HG03103 (cell line): Measurements from ENCODE around the gene GABRG3.

Experiments
- ATAC-seq: cut with Tn5 transposase; IDR thresholded peaks from one replicate; pipeline ENCODE4 v1.9.1; 2021; ENCODE audit warnings: low read depth; ENCODE audit not compliant: unreplicated experiment

The GABRG3 gene

DNA sequence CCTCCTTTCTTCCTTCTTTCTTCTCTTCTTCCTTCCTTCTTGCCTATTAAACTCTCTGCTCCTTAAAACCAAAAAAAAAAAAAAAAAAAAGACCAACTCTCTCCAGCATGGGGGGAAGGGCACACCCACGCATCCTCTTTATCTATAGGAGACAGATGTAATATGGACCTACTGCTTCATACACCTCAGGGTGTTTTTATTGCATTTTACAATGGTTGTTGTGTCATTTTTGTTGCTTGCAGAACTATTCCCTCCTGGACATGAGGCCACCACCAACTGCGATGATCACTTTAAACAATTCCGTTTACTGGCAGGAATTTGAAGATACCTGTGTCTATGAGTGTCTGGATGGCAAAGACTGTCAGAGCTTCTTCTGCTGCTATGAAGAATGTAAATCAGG is 561.4 kb downstream of the GABRG3 start:
- ATAC-seq = no peak

DNA sequence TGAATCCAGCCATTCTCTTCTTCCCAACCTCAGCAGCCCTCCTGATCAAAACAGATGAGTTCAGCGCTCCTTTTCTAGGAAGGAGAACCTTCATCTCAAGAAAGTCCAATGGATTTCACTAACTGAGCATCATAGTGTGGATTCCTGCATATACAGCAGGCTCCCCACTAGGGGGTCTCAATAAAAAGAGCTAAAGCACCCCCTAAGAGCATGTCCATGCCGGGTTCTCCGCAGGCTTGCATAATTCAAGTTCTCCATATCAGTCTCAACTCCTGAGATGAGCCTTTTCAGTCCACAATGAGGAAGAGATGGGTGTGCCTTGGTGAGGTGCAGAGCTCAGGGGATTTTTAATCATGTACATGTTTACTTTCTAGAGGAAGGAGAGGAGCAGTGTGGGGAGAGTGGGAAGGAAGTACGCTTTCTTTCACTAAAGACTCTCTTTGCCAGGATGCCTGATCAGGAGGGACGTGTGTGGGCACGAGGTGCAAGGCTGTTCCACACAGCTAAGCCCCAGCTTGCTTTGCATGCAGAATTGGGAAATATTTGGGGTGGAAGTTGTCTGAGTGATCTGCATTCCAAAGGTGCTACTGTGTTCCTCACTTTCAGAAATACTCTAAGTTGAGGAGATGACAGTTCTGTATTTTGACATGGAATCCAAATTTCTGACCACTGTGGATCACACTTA is 564.6 kb downstream of the GABRG3 start:
- no peak for ATAC-seq

DNA sequence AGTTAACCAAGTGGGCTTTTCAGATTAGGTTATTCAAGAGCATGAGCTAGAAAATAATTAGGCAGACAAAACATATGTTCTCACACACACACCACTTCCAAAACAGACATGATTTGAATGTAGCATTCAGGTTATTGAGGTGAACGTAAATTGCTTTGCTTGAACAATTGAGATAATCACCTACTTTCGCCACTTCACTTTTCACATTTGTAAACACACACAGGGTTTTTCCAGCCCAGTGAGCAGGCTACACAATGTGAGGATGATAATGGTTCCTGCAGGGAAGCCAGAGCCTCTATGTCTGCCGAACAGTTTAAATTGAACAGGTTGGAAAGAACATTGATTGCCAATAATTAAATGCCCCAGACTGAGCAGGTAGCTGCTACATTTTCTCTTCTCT is 567.3 kb downstream of the GABRG3 start:
- ATAC-seq = no peak

DNA sequence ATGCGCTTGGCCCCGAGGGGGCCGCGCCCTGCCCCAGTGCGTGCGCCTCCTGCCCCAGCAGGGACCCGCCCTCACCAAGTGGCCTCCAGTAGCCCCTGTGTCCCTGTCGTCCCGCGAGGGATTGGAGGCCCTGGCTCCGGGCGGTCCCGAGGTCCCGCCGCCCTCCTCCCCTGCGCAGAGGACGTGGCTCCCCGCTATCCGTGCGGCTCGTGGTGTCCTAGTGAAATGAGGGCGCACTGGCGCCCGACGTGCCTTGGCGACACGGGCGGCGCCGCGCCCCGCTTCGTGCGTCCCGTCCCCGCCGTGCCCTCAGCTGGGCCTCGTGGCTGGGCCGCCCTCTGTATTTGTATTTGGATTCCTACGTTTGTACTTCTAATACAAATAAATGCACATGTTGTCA is 570.6 kb downstream of the GABRG3 start:
- ATAC-seq = no peak

DNA sequence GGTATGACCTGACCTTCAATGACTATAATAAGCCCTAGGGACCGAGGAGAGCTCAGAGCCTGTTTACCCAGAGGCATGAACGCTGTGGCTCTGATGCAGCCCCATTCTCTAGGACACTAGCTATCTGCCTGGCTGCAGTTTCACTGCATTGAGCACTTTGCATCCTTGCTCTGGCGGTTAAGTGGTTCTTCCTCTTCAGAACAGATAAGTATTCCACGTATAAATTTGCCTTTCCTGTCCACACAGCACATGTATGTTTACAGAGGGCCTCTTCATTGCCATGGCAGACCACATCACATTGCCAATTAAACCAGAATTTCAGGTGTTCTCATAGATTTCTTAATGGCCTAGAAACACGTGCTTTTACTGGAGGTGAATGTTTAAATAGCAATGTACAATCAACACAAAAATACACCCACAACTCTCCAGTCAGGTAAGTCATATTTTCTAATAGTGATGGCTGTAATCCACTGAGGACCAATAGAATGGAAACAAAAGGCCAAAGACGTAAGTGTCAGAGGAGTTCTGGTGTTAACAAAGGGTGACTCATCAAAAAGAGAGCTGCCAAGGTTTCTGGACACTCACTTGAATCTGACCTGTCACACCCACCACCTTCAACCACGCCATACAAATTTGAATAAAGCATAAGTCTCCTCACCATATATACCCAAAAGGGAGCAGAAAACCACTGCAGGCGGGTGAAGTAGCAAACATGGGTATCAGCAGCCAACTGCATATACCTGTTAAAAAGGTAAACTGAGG is 574.7 kb downstream of the GABRG3 start:
- no peak for ATAC-seq

DNA sequence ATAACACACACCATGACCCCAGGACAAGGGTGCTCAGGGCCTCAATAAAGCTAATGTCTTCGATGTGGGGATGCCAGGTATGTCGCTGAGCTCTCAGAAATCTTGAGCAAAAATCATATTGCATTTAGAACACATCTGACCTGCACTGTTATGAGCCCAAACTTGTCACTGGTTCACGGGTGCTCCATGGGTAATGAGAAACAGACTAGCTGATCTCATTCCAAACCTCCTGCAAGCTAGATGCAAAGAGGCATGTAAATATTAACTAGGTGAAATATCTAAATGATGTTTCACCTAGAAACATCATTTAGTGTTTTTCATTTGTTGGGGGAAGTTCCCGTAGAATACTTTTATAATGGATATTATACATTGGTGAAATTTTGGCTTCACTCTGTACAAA is 578.8 kb downstream of the GABRG3 start:
- ATAC-seq = no peak

DNA sequence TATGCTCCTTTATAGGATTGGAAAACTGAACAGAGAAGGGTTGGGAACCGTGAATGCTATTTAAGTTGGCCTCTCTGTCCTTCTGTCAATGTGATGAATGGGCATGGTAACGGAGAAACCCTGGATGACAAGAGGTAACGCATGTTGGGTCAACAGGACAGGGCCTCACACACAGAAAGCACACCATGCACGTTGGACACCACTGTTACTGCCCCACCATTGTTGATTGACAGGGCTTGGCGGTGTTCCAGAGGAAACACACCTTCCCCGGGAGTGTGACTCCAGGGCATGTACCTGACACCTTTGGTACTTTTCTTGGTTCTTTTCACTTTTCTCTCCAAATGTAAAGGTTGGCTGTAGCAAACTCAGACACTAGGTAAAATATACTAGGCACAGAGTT is 579.7 kb downstream of the GABRG3 start:
- ATAC-seq = no peak

DNA sequence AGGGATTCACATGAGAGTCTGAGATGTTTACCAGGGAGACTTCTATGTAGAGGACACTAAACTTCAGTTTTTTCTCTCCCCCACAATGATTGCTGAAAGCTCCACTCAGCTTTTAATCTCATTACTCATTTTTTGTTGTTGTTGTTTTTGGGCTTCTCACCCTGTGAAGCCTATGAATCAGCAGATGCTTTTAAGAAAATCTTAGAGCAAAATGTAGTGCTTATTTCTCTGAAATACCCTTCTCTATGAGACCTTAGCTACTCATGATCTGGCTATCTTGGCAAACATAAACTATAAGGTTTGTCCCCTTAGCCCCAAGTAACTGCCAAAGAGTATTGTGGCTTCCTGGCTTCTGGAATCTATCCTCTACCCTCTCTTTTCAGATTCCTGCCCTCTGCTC is 590.8 kb downstream of the GABRG3 start:
- no peak for ATAC-seq

DNA sequence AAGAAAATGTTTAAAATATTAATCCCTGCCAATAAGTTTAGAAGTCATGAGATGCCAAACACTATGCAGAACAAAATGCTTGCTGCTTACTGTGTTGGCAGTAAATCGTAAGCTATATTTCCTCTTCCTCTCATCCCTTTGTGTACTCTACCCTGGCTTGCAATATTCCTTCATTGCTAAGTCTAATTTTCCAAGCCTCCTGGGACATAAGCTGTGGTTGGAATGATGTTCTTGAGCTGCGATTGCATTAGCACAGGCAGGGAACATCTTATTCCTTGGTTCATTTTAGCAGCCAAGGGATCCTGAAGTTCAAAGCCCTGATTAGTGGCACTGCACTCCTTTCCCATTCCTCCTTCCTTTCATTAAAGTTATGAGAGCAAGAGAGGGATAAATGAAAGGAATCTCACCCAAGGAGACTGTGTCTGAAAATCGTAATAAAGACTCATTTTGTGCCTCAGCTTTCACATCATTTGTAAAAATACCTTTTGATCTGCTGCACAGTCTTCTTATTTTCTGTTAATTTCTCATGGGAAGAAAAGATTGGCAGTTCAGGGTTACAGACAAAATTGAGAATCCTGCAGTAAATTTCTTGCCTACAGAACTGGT is 592.9 kb downstream of the GABRG3 start:
- no peak for ATAC-seq

DNA sequence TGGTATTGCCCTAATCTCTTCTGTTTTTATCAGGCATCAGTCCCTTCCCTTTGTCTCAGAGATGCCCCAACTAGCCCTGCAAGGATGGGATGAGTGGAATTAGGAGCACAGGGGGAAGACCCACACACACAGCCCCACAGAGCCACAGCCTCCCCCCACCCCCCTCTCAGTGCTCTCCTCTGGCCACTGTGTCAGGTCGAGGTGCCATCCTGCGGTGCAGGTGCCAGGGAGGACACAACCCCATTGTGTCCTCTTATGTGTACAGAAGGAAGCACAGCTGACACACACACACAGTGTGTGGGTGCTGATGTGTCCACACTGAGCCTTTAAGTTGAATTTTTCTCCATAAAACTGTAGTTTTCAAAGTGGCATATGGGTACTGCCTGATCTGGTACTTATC is 593.7 kb downstream of the GABRG3 start:
- ATAC-seq = no peak

DNA sequence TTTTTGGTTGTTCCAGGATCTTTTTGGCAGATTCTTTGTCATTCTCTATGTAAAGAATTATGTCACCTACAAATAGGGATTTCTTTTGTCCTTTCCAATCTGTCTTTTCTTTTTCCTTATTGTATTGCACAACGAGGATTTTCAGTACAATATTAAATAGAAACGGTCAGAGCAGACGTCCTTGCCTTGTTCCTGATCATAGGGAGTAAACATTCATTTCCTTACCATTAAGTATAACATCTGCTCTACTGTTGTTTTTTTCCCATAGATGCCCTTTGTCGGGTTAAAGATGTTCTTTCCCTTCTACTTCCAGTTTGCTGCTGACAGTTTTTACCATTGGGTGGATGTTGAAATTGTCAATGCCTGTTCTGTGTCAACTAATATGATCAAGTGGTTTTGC is 599.8 kb downstream of the GABRG3 start:
- ATAC-seq = no peak

DNA sequence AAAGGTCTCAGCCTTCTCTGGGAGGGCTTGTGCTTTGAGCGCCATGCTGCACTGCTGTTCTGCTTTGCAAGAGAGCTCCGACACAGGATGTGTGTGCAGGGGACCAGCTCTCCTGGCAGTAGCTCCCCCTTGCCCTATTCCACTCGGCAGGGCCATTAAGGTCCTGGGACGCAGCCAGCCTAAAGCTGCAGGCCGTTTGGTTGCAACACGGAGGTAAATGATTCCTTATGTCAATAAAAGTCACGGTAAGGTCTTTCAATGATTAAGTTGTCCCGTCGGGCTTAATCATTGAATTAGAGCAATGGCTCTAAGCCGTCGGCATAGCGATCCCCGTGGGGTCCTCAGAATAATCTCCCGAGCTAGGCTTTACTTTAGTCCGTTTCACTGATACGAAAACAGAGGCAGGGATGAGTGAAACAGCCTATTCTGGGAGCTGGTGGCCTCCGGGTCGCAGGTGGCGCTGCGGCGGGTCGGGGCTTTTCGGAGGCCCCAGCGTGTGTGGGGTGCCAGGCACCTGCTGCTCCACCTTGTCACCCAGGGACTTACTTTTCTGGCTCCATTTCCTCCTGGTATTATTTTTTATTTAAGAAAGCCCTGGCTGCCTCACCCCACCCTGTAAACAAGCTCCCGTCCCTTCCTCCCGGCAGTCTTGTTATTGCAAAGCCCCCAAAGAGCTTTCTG is 603.0 kb downstream of the GABRG3 start:
- no peak for ATAC-seq

DNA sequence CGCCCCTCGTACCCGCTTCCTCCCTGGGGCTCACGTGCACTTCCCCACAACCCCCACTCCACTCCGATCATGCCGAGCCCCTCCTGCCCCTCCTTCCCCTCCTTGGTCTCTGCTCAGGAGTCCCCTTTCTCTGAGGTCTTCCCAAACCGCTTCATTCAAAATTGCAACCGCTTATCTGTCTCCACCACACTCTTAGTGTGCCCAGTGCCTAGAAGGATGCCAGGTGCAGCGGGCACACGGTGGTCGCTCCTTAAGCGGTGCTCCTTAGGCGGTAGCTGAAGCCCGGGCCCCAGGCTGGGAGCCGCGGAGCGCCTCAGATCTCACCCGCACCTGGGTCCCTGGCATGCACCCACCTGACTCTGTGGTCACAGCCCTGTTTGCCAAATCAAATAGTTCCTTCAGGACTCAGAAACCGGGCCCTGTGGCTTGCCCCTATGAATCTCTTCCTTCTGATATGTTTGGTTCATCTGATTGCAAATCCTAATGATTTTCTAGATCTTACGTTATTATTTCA is 603.6 kb downstream of the GABRG3 start:
- no peak for ATAC-seq

DNA sequence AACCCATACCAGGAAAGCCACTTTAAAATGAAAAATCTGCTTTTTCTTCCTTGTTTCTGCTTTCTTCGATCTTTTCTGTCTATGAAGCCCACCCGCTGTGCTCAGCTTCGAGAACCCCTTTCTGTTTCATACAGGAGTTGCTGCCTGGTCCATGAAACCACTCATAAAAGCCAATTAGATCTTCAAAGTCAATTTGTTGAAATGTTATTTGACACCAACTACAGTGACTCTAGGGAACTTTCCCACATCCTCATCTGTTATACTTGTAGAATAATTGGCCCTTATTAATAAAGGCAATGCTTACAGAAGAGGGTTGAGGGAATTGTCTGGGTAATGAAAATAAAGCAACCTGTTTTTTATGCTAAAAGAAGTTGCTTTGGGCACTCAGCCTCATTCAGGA is 604.5 kb downstream of the GABRG3 start:
- no peak for ATAC-seq

DNA sequence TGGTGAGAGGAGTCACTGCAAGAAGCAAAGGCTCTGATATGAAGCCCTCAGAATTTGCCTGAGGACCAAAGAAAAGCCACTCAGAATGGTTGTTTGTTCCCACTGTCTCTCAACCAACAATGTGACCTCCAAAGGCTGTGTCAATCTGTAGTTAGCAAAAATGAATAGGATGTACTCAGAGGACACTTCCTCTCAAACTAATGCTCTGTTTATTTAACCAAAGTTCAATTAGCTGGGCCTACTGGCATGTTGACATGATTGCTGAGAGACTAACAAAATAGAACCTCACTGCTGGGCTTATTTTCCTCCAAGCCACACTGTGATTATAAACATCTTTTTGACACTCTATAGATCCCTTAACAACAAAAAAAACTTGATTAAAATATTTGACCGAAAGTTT is 605.6 kb downstream of the GABRG3 start:
- no peak for ATAC-seq

DNA sequence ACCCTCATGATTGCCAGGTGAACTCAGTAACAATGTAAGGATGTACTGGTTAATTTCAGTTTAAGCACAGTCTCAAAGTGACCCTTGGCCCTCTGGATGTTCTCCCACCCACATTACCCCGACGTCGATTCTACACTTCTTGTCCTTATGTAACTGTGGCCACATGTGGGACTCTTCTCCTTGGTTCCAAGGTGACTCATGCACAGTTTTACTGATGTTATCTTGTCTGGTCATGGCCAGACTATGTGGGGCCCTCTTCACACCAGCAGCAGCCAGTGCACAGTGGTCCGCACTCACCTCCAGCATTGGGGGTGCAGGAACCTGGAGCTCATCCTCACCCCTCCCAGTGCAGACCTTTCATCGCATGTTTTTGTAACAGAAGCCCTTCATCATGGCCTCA is 608.8 kb downstream of the GABRG3 start:
- no peak for ATAC-seq

DNA sequence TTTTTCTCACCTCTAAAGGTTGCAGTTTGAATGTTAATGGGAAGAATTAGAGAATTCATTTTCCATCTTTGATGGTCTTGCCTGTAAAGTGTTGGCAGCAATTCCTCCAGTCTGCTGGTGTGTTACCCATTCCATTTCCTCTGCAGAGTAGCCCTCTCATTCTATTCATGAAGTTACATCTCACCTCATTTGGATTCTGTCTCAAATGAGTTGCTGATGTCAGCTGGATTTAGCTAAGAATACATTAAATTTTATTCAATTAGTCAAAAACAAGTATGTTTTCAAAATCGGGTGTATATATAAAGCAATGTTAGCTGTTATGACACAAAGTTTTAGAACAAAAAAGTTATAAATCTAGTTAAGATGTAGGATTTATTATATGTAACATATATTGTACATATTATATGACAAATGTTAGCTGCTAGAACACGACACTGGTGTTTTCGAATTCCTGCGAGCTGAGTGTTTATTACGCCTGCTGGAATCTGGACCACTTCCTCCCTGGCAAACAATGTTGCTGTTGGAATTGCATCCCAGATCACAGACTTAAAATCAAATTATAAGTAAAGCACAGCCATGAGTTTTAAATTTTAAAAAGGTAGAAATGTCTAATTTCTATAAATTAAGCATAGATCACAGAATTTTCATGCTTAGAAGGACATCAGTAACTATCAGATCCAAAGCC is 611.9 kb downstream of the GABRG3 start:
- ATAC-seq = no peak

DNA sequence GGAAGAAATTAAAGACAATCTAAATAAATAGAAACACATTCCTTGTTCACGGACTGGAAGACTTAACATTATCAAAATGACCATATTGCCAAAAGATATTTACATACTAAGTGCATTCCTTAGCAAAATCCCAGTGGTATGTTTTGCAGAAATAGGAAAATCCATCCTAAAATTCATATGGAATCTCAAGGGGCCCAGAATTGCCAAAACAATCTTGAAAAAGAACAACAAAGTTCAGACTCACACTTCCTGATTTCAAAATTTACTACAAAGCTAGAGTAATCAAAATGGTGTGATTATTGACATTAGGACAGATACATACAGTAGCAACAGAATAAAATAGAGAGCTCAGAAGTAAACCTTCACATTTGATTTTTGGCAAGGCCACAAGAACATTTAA is 612.7 kb downstream of the GABRG3 start:
- ATAC-seq = no peak

DNA sequence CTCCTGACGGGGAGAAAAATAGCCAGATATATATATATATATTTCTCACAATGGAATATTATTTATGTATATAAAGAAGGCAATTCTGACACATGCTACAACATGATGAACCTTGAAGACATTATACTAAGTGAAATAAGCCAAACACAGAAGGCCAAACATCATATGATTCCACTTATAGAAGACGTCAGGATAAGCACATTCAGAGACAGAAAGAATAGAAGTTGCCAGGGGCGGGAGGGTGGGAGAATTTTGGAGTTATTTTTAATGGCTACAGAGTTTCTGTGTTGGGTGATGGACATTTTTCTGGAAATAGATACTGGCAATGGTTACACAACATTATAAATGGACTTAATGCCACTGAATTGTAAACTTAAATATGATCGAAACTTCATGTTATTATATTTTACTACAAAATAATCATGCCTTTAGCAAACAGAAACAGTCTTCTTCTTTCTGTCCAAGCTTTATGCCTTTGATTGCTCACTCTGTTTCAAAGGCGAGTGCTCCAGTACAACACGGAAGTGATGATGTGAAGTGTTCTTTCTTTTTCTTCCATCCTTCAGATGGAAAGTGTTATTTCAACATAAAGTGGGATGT is 614.2 kb downstream of the GABRG3 start:
- ATAC-seq = no peak

DNA sequence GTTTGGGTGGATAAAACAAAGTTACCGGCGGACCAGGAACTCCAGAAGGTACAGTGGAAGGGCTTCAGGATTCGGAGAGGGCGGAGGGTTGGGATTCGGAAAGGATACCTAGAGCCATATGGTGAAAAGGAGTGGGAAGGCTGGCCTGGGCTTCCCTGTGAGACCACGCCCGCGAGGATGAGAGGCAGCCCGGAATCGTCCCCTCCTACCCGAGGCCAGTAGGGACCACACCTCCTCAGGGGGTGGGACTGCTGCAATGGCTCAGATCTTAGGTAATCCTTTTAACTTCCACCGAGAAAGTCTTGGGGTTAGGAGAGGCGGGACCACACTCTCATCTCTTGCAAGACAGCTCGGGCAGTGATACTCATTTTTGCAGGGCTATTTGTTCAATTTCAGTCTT is 616.8 kb downstream of the GABRG3 start:
- ATAC-seq = no peak
